GM20000 (cell line): Measurements from ENCODE around the gene NOL4L.

Experiments
- DNase-seq: peaks from one replicate; pipeline ENCODE4 v3.0.0; 2012; ENCODE audit warnings: low spot score
- CTCF ChIP-seq: IDR thresholded peaks from 2 replicates; pipeline ENCODE4 v1.5.1; 2012; ENCODE audit warnings: mild to moderate bottlenecking, control low read depth; ENCODE audit errors: extremely low read depth, missing control alignments

Gene NOL4L

GRCh38 chr20:32480371-32481241 is 104.5 kb downstream of the NOL4L start:
- no peak for TF ChIP-seq CTCF
- no peak for DNase-seq

GRCh38 chr20:32479697-32480171 is 105.4 kb downstream of the NOL4L start:
- no peak for TF ChIP-seq CTCF
- no peak for DNase-seq

GRCh38 chr20:32479012-32479411 is 106.1 kb downstream of the NOL4L start:
- no peak for DNase-seq
- TF ChIP-seq CTCF, result no peak

GRCh38 chr20:32478576-32478975 is 106.6 kb downstream of the NOL4L start:
- no peak for DNase-seq
- TF ChIP-seq CTCF, result no peak

GRCh38 chr20:32477594-32478512 is 107.3 kb downstream of the NOL4L start:
- TF ChIP-seq CTCF, result no peak
- no peak for DNase-seq

- DNase-seq, result no peak
- TF ChIP-seq CTCF, result no peak
Observed at GRCh38 chr20:32476684-32477593, 108.2 kb downstream of the NOL4L start.
